ENCODE results near the gene U2AF1L4.

The U2AF1L4 gene

DNA sequence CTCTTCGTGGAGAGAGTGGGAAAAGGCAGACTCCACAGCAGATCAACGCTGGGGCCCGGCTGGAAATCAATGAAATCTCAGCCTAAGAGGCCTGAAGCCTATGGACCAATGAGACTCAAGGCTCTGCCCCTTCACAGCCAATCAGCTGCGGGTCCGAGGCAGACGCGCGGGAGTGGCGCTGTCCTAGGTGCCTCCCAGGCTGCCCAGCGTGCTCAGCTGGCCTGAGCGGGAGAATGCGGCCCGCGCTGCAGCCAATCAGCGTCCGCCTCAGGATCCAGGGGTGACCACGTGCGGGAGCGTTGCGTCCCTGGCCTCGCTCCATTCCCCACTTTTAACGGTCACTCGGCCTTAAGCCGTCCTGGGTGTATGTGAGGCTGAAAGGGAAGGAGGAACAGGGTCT, 41.0 kb downstream of the U2AF1L4 start, which contains the start of gene ZBTB32:
ZBTB32 (plus strand) TSS at position 341 of the 400 bp plus-strand sequence. CDS start 10,069 bp downstream, outside the sequence.
- TF ChIP-seq, protein P1, sequence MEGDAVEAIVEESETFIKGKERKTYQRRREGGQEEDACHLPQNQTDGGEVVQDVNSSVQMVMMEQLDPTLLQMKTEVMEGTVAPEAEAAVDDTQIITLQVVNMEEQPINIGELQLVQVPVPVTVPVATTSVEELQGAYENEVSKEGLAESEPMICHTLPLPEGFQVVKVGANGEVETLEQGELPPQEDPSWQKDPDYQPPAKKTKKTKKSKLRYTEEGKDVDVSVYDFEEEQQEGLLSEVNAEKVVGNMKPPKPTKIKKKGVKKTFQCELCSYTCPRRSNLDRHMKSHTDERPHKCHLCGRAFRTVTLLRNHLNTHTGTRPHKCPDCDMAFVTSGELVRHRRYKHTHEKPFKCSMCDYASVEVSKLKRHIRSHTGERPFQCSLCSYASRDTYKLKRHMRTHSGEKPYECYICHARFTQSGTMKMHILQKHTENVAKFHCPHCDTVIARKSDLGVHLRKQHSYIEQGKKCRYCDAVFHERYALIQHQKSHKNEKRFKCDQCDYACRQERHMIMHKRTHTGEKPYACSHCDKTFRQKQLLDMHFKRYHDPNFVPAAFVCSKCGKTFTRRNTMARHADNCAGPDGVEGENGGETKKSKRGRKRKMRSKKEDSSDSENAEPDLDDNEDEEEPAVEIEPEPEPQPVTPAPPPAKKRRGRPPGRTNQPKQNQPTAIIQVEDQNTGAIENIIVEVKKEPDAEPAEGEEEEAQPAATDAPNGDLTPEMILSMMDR (IDR thresholded peaks at IDR 0.05; ENCODE audit: low read depth, low read length), result no peak
- Histone ChIP-seq H3K36me3 (no peaks in the 10 kb centered on the region), H3K4me1 (no peaks in the 10 kb centered on the region), H3K9me3 (no peaks in the 10 kb centered on the region), H3K4me3 (ENCODE audit: low read depth, low read length) (no peak within 1 kb of the TSS), H3K27me3 (peaks cover 8% of the 10 kb centered on the region)
- DNase-seq, result no peak

DNA sequence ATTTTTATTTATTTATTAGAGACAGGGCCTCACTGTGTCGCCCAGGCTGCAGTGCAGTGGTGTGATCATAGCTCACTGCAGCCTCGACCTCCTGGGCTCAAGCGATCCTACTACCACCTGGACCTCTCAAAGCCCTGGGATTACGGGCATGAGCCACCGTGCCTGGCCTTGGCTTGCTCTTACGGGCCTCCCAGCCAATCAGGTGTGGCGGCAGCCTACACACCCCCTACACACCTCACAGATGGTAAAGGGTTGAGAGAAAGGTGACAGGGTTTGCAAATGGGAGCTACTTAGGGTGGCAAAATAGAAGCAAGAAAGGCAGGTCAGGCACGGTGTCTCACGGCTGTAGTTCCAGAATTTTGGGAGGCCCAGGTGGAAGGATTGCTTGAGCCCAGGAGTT, 41.9 kb downstream of the U2AF1L4 start:
- DNase-seq, result no peak

DNA sequence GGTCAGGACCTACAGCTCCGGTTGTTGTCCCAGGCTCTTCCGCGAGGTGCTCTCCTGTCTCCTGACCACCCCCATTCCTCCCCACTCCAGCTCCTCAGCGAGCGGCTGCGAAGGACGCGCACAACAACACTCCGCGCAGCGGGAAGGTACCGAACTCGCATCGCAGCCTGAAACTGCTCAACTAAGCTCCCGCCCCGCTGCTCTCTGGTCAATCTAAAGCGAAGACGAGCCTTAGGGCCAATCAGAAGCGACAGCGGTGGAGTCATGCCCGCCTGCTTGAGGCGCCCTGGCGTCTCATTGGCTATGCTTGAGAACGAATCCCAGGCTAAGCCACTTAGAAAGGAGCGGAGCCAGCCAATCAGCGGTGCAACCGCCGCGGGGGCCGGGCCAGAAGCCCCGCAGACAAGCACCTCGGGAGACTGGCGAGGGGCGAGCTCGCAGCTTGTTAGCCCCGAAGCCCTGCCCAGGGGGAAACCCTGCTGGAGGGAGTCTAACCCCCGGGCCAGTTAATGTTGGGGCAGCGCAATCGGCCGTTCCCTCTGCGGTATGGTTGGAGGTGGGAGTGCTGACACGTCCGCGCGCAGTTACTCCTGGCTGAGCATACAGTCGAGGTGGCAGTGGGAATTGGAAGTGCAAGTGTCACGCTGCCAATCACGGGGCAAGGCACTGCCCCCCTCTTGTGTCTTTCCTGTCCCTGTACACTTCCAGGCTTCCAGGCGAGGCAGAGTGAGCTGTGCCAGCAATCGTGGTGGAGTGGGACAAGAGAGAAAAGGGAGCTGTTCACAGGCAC, 42.8 kb downstream of the U2AF1L4 start:
- TF ChIP-seq, protein P1 (IDR thresholded peaks at IDR 0.05; ENCODE audit: low read depth, low read length), result no peak
- Histone ChIP-seq H3K27me3 (no peaks in the 10 kb centered on the region; the same call in 1 of the 2 replicates), H3K4me3 (ENCODE audit: low read depth, low read length) (peak overlapping the region; percentile 72), H3K36me3 (no peaks in the 10 kb centered on the region), H3K9me3 (no peaks in the 10 kb centered on the region), H3K4me1 (no peaks in the 10 kb centered on the region)
- peak; percentile 97 for DNase-seq

More for the DNA sequence above, 41.9 kb downstream of the U2AF1L4 start:
- H3K9me3 ChIP-seq, result no peaks in the 10 kb centered on the region
- no peaks in the 10 kb centered on the region for H3K36me3 ChIP-seq
- H3K27me3 ChIP-seq, result peaks cover 7% of the 10 kb centered on the region; the same call in 1 of the 2 replicates
- no peaks in the 10 kb centered on the region for H3K4me1 ChIP-seq
- TF ChIP-seq, protein P1 (IDR thresholded peaks at IDR 0.05; ENCODE audit: low read depth, low read length), result no peak
- no peak overlapping the region; the same call in 1 of the 2 replicates for H3K4me3 ChIP-seq (ENCODE audit: low read depth, low read length)

DNA sequence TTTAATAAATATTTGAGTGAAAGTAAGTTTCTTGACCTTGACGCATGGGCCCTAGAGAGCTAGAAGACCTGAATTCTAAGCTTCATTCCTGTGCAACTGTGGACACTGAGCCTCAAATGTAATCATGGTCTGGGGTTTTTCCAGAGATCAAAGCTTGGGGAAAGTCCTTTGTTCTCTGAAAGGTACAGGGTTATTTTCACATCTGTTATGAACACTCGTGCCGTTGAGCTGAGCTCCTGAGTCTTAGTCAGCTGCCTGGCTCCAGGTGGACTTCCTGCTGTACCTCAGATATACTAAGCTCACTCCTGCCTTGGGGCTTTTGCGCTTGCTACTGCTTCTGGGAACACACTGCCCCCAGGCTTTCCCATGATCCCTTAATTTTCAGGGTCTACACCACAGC, 48.4 kb downstream of the U2AF1L4 start:
- no peak for DNase-seq
- H3K4me3 ChIP-seq (ENCODE audit: low read depth, low read length), result no peak overlapping the region
- TF ChIP-seq, protein P1 (IDR thresholded peaks at IDR 0.05; ENCODE audit: low read depth, low read length), result no peak

DNA sequence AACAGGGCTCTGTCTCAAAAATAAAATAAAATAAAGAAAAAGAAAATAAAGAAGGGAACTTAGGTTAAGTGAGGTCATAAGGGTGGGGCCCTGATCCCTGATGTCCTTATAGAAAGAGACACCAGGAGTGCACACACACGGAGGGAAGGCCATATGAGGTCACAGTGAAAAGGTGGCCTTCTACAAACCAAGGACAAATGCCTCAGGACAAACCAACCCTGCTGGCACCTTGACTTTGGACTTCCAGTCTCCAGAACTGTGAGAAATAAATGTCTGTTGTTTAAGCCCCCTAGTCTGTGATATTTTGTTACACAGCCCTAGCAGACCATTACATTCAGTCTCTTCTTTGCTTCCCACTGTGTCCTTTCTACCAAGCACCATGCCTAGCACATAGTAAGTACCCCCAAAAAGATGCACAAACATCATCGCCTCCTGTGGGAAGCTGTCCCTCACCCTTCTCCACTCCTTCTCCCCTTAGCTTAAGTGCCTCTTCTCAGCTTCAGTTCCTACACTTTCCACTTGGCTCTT, 49.3 kb downstream of the U2AF1L4 start:
- no peak for DNase-seq
- no peak overlapping the region for H3K4me3 ChIP-seq (ENCODE audit: low read depth, low read length)
- H3K9me3 ChIP-seq, result no peaks in the 10 kb centered on the region
- H3K27me3 ChIP-seq, result no peaks in the 10 kb centered on the region
- H3K4me1 ChIP-seq, result no peaks in the 10 kb centered on the region
- H3K36me3 ChIP-seq, result no peaks in the 10 kb centered on the region
- TF ChIP-seq, protein P1 (IDR thresholded peaks at IDR 0.05; ENCODE audit: low read depth, low read length), result no peak

More for the DNA sequence above, 48.4 kb downstream of the U2AF1L4 start:
- Histone ChIP-seq H3K36me3 (no peaks in the 10 kb centered on the region), H3K4me1 (no peaks in the 10 kb centered on the region), H3K27me3 (no peaks in the 10 kb centered on the region), H3K9me3 (no peaks in the 10 kb centered on the region)
